HCT116 (cell line): ENCODE data around the gene SLX9. TPM values are rescaled to one million over a fixed set of nuclear protein-coding genes. Genes with fewer than 3 reads are reported as not detected.

Experiments
- ATAC-seq: fragments of 200-7000 bp; cut with Tn5 transposase; 2 replicates; pipeline ENCODE4 v1.9.1; 2020; ENCODE audit warnings: mild to moderate bottlenecking, moderate library complexity
- BruUV-seq: library from RNA; stranded (reverse); fragments of 400-500 nt; replicated peaks from 2 replicates; lab custom pipeline; 2021; lab: Mats Ljungman, UMichigan
- CTCF ChIA-PET: fragments of 300-600 bp; sonication (Branson Sonifier 250); formaldehyde crosslinking; loops from one replicate; lab custom pipeline; 2021; ENCODE audit warnings: antibody characterized with exemption; lab: Charles Lee
- POLR2A ChIA-PET: fragments of 300-600, 350-600 bp; sonication (Branson Sonifier 250); formaldehyde crosslinking; loops from one replicate; lab custom pipeline; 2021; ENCODE audit warnings: antibody characterized with exemption; lab: Charles Lee
- RAD21 ChIA-PET, 2 experiments: fragments of 300-600 bp; sonication (Branson Sonifier 250); formaldehyde crosslinking; loops; one replicate each; lab custom pipeline; 2023; ENCODE audit warnings: low total read pairs in 2 of 2; ENCODE audit not compliant: uncharacterized antibody in 2 of 2, unreplicated experiment in 2 of 2, low non-redundant PET in 1 of 2; lab: Charles Lee
- DNase-seq: peaks from one replicate; pipeline ENCODE4 v3.0.0-alpha.2; 2010; ENCODE audit warnings: low read depth, low spot score
- H2AFZ ChIP-seq: fragments of 200-600 bp; shearing (Covaris generic), sonication (generic); 2 replicates; pipeline ENCODE4 v1.6.1; 2017; ENCODE audit warnings: low read depth, mixed run types, mixed read lengths, antibody characterized with exemption, low read length; ENCODE audit not compliant: poor library complexity, severe bottlenecking
- H3K27ac ChIP-seq: 2 replicates; pipeline ENCODE4 v1.5.1; 2012; ENCODE audit warnings: low read depth, low read length
- H3K27me3 ChIP-seq: fragments of 200-600 bp; sonication (generic); 2 replicates; pipeline ENCODE4 v1.6.1; 2016; ENCODE audit warnings: mixed run types, low read length, mixed read lengths; ENCODE audit not compliant: insufficient read depth
- H3K36me3 ChIP-seq, 2 experiments: fragments of 200-500 bp in 1 of 2; fragments of 200-600 bp in 1 of 2; sonication (Bioruptor generic) in 1 of 2; sonication (generic) in 1 of 2; 2 replicates each; pipeline versions ENCODE4 v1.5.1 to v1.6.1; 2014 to 2016; ENCODE audit warnings: low read length in 2 of 2, inconsistent platforms in 1 of 2, mixed read lengths in 1 of 2, mixed run types in 1 of 2; ENCODE audit not compliant: insufficient read depth in 2 of 2, control insufficient read depth in 1 of 2
- H3K4me1 ChIP-seq, 2 experiments: fragments of 200-600 bp in 1 of 2; sonication (generic) in 1 of 2; 2 replicates each; pipeline versions ENCODE4 v1.5.1 to v1.6.1; 2012 to 2017; ENCODE audit warnings: low read length in 2 of 2, inconsistent platforms in 1 of 2, mild to moderate bottlenecking in 1 of 2, mixed read lengths in 1 of 2, mixed run types in 1 of 2, moderate library complexity in 1 of 2; ENCODE audit not compliant: insufficient read depth in 2 of 2, control insufficient read depth in 1 of 2
- H3K4me2 ChIP-seq: fragments of 200-600 bp; sonication (generic); 2 replicates; pipeline ENCODE4 v1.6.1; 2017; ENCODE audit warnings: mixed run types, low read length, mixed read lengths
- H3K4me3 ChIP-seq, 2 experiments: fragments of 200-600 bp in 1 of 2; sonication (generic) in 1 of 2; replicated peaks in 1 of 2; 2 replicates each; pipeline ENCODE4 v1.5.1; 2011 to 2016; ENCODE audit warnings: low read length in 2 of 2, control low read depth in 1 of 2, low read depth in 1 of 2, mild to moderate bottlenecking in 1 of 2, mixed read lengths in 1 of 2, mixed run types in 1 of 2
- H3K79me2 ChIP-seq: fragments of 200-600 bp; sonication (generic); 2 replicates; pipeline ENCODE4 v1.6.1; 2017; ENCODE audit warnings: mild to moderate bottlenecking, mixed run types, low read length, moderate library complexity, mixed read lengths; ENCODE audit not compliant: insufficient read depth
- H3K9ac ChIP-seq: fragments of 200-600 bp; sonication (generic); 2 replicates; pipeline ENCODE4 v1.6.1; 2016; ENCODE audit warnings: low read length, mixed read lengths
- H3K9me2 ChIP-seq: fragments of 200-600 bp; sonication (generic), shearing (Covaris generic); 2 replicates; pipeline ENCODE4 v1.6.1; 2017; ENCODE audit warnings: mixed run types, mild to moderate bottlenecking, moderate library complexity; ENCODE audit not compliant: insufficient read depth
- H3K9me3 ChIP-seq, 2 experiments: fragments of 200-500 bp in 1 of 2; fragments of 200-600 bp in 1 of 2; sonication (Bioruptor generic) in 1 of 2; sonication (generic) in 1 of 2; 2 replicates each; pipeline ENCODE4 v1.6.1; 2014 to 2017; ENCODE audit warnings: low read length in 2 of 2, mixed read lengths in 2 of 2, inconsistent platforms in 1 of 2, low read depth in 1 of 2, mild to moderate bottlenecking in 1 of 2, mixed run types in 1 of 2, moderate library complexity in 1 of 2; ENCODE audit not compliant: control insufficient read depth in 1 of 2, insufficient read depth in 1 of 2
- H4K20me1 ChIP-seq: fragments of 200-600 bp; sonication (generic), shearing (Covaris generic); 2 replicates; pipeline ENCODE4 v1.6.1; 2017; ENCODE audit warnings: mixed run types, mild to moderate bottlenecking, moderate library complexity; ENCODE audit not compliant: insufficient read depth
- CBX3 ChIP-seq: IDR thresholded peaks from 2 replicates; pipeline ENCODE4 v1.6.1; 2012; ENCODE audit warnings: low read depth
- CTCF ChIP-seq, 3 experiments: fragments of 200-600 bp in 1 of 3; sonication (generic) in 1 of 3; IDR thresholded peaks in 2 of 3; conservative IDR thresholded peaks in 1 of 3; 2 replicates each; pipeline ENCODE4 v1.5.1; 2012 to 2017; ENCODE audit warnings: low read depth in 2 of 3, low read length in 2 of 3, antibody characterized with exemption in 1 of 3, borderline replicate concordance in 1 of 3, control low read depth in 1 of 3, mild to moderate bottlenecking in 1 of 3, mixed read lengths in 1 of 3, mixed run types in 1 of 3, moderate library complexity in 1 of 3; ENCODE audit not compliant: insufficient read depth in 1 of 3
- EGR1 ChIP-seq: IDR thresholded peaks from 2 replicates; pipeline ENCODE4 v1.6.1; 2012; ENCODE audit warnings: low read depth
- ELF1 ChIP-seq: IDR thresholded peaks from 2 replicates; pipeline ENCODE4 v1.6.1; 2012; ENCODE audit warnings: low read depth, borderline replicate concordance
- EZH2 ChIP-seq: fragments of 200-600 bp; sonication (generic); IDR thresholded peaks from 2 replicates; pipeline ENCODE4 v1.6.1; 2017; ENCODE audit warnings: antibody characterized with exemption, mixed run types
- FOSL1 ChIP-seq: IDR thresholded peaks from 2 replicates; pipeline ENCODE4 v1.6.1; 2012; ENCODE audit warnings: low read depth
- JUND ChIP-seq: IDR thresholded peaks from 2 replicates; pipeline ENCODE4 v1.6.1; 2012
- POLR2A ChIP-seq: IDR thresholded peaks from 2 replicates; pipeline ENCODE4 v1.7.0; 2011; ENCODE audit warnings: borderline replicate concordance; ENCODE audit not compliant: insufficient read depth, insufficient read length; ENCODE audit errors: extremely low read depth
- POLR2AphosphoS5 ChIP-seq: IDR thresholded peaks from 2 replicates; pipeline ENCODE4 v1.6.1; 2011; ENCODE audit warnings: mild to moderate bottlenecking, low read depth, low read length, moderate library complexity
- RAD21 ChIP-seq: IDR thresholded peaks from 2 replicates; pipeline ENCODE4 v1.6.1; 2012; ENCODE audit warnings: low read depth, mild to moderate bottlenecking
- REST ChIP-seq: IDR thresholded peaks from 2 replicates; pipeline ENCODE4 v1.6.1; 2012; ENCODE audit warnings: low read depth
- SIN3A ChIP-seq: IDR thresholded peaks from 2 replicates; pipeline ENCODE4 v1.6.1; 2012; ENCODE audit warnings: low read depth
- SRF ChIP-seq: IDR thresholded peaks from 2 replicates; pipeline ENCODE4 v1.6.1; 2012; ENCODE audit warnings: low read depth
- TCF7L2 ChIP-seq: IDR thresholded peaks from 2 replicates; pipeline ENCODE4 v1.7.0; 2011; ENCODE audit warnings: borderline replicate concordance, inconsistent platforms; ENCODE audit not compliant: insufficient read depth, insufficient read length; ENCODE audit errors: extremely low read depth
- YY1 ChIP-seq: IDR thresholded peaks from 2 replicates; pipeline ENCODE4 v1.6.1; 2011; ENCODE audit warnings: low read length, low read depth, moderate library complexity, mild to moderate bottlenecking; ENCODE audit not compliant: insufficient replicate concordance; ENCODE audit errors: extremely low read depth
- ZFX ChIP-seq: fragments of 450-650 bp; IDR thresholded peaks from 2 replicates; pipeline ENCODE4 v1.6.1; 2017
- ZNF274 ChIP-seq: fragments of 200-500 bp; sonication (Bioruptor generic); IDR thresholded peaks from 2 replicates; pipeline ENCODE4 v1.6.1; 2014; ENCODE audit warnings: mild to moderate bottlenecking, low read depth, low read length, inconsistent platforms
- intact Hi-C: fragments of 100-400 bp; cut with micrococcal nuclease; formaldehyde crosslinking; loops from 2 replicates; pipeline ENCODE4 v1.10.0; 2022
- total RNA-seq: library from RNA; stranded (reverse); gene quantifications from one replicate; pipeline ENCODE4 v1.2.1, GENCODE V29; 2021; ENCODE audit not compliant: unreplicated experiment
- TF ChIP-seq, protein P1 (sequence below): IDR thresholded peaks from 2 replicates; pipeline ENCODE4 v1.6.1; 2012
- TF ChIP-seq, protein P2 (sequence below): IDR thresholded peaks from 2 replicates; pipeline ENCODE4 v1.6.1; 2012

Gene SLX9
- total RNA-seq, 1 experiment from 2014 or later = 61.9 TPM

DNA sequence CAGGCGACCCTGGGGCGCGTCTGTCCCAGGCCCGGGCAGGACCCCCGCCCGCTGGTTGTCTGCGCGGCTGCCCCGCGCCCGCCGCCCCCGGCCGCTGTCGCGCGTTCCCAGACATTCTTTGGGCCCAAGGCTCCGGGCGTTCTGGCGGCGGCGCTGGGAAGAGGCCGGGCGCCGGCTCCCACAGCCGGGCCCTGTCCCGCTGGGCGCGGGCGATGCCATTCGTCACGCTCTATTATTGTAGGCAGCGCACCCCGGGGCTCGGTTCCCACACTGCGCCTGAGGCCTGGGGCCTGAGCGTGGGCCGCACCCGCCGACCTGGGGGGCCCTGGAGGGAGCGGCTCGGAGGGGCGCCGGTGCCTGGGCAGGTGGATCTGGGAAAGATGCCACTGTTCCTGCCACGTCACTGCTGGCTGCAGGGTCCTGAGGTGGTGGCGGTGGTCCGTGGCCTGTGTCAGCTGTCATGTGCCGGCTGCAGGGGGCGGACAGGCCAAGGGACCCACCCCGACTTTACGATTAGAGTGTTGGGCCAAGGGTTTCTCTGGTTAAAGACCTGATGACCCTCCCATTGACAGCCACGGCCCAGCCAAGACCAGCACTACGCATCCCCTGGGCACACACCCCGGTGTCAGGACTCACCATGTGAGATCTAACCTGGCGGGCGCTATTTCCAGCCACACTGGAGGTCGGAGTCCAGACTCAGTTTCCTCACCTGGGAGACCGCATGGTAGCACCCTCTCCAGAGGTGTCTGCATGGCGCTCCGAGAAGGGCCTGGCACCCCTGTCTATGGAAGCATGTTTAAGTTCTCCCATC lies 79.5 kb downstream of the SLX9 start:
- H2AFZ ChIP-seq = no peak overlapping the region

More for the DNA sequence above, 79.5 kb downstream of the SLX9 start:
- no TSS peak for BruUV-seq
- no peak for DNase-seq
- Histone ChIP-seq H4K20me1 (no peaks in the 10 kb centered on the region), H3K27me3 (no peaks in the 10 kb centered on the region), H3K9ac (no peak overlapping the region), H3K9me3 (no peaks in the 10 kb centered on the region), H3K27ac (no peak overlapping the region), H3K79me2 (no peaks in the 10 kb centered on the region), H3K36me3 (no peaks in the 10 kb centered on the region), H3K4me1 (peaks cover under 1 to 3% of the 10 kb centered on the region in 2 experiments; a peak in 1 of 4 replicates), H3K9me2 (no peaks in the 10 kb centered on the region), H3K4me3 (no peak overlapping the region), H3K4me2 (no peak overlapping the region)
- ATAC-seq = no peak
- ChIA-PET RAD21 (no interaction called here), CTCF (no interaction called here), POLR2A (no interaction called here)
- intact Hi-C loops = no loop called here
- TF ChIP-seq TCF7L2 (no peak), EGR1 (no peak), CBX3 (no peak), ELF1 (no peak), CTCF (IDR thresholded peaks at IDR 0.05 in 2 of 3, conservative IDR thresholded peaks at IDR 0.05 in 1 of 3; ENCODE audit: borderline replicate concordance in 1 of 3, insufficient read depth in 1 of 3, low read depth in 2 of 3, low read length in 2 of 3) (no peak), FOSL1 (no peak), ZFX (no peak), RAD21 (no peak), SIN3A (no peak), POLR2A (no peak), ZNF274 (no peak), SRF (no peak), EZH2 (no peak), YY1 (no peak), REST (no peak), JUND (no peak), POLR2AphosphoS5 (no peak)
- TF ChIP-seq, protein P1, sequence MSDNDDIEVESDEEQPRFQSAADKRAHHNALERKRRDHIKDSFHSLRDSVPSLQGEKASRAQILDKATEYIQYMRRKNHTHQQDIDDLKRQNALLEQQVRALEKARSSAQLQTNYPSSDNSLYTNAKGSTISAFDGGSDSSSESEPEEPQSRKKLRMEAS = no peak
- TF ChIP-seq, protein P2, sequence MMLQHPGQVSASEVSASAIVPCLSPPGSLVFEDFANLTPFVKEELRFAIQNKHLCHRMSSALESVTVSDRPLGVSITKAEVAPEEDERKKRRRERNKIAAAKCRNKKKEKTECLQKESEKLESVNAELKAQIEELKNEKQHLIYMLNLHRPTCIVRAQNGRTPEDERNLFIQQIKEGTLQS = no peak
